Ovary (tissue), 9 donors: Measurements from ENCODE around the gene NUDCD3. TPM values are rescaled to one million over a fixed set of nuclear protein-coding genes. Genes with fewer than 3 reads are reported as not detected.

ENCODE experiments used
- DNase-seq, 5 donors: peaks; one replicate each; pipeline ENCODE4 v3.0.0-alpha.2; 2019 to 2020
- H3K27ac ChIP-seq, 2 donors: fragments of 200-600 bp; one replicate each; pipeline versions ENCODE4 v1.5.1 to v1.8.0; 2019 to 2022
- H3K27me3 ChIP-seq: fragments of 200-600 bp; one replicate; pipeline ENCODE4 v1.8.0; 2022
- H3K36me3 ChIP-seq: fragments of 200-600 bp; sonication (generic); one replicate; pipeline ENCODE4 v1.5.1; 2019
- H3K4me1 ChIP-seq: one replicate; pipeline ENCODE4 v1.8.1; 2013; ENCODE audit warnings: mild to moderate bottlenecking, moderate library complexity; ENCODE audit not compliant: insufficient read depth
- H3K4me3 ChIP-seq: fragments of 200-600 bp; sonication (generic); one replicate; pipeline ENCODE4 v1.5.1; 2017
- H3K9me3 ChIP-seq, 2 donors: fragments of 200-600 bp in 1 of 2; sonication (generic) in 1 of 2; one replicate each; pipeline versions ENCODE4 v1.5.1 to v1.8.1; 2013 to 2019; ENCODE audit warnings: mild to moderate bottlenecking in 1 of 2, moderate library complexity in 1 of 2
- CTCF ChIP-seq, 3 donors: fragments of 450-650 bp in 2 of 3; fragments of 200-600 bp in 1 of 3; IDR thresholded peaks; one replicate each; pipeline versions ENCODE4 v1.5.1 to v1.8.0; 2016 to 2022; ENCODE audit warnings: antibody characterized with exemption in 3 of 3, mild to moderate bottlenecking in 1 of 3
- EP300 ChIP-seq: sonication (generic); formaldehyde crosslinking; IDR thresholded peaks from one replicate; pipeline ENCODE4 v1.6.1; 2017; ENCODE audit warnings: antibody characterized with exemption
- POLR2A ChIP-seq: fragments of 450-650 bp; IDR thresholded peaks from one replicate; pipeline ENCODE4 v1.6.1; 2017; ENCODE audit warnings: antibody characterized with exemption, mild to moderate bottlenecking, moderate library complexity
- WGBS, 3 donors: extraction: QIAGEN DNeasy Blood & Tissue Kit in 1 of 3; methylation state at CpG; one replicate each; pipeline versions ENCODE4 v1.1.5 to v1.1.7; 2013 to 2017; 5-methylcytosine and 5-hydroxymethylcytosine counted together
- intact Hi-C, 4 donors: fragments of 100-400 bp; cut with DNase I; formaldehyde crosslinking; loops; one replicate each; pipeline versions ENCODE4 v1.11.0 to v1.15.1; 2022 to 2023
- polyA plus RNA-seq, 2 donors: library from polyadenylated mRNA; stranded (reverse); fragments of 200-250 nt in 1 of 2; fragments of 350-450 nt in 1 of 2; fragmentation: Illumina TruSeq in 1 of 2; extraction: RNeasy Lipid Tissue Mini Kit (QIAGEN cat#74804) in 1 of 2; gene quantifications; one replicate each; pipeline ENCODE4 v1.2.3, GENCODE V29; 2013 to 2014
- total RNA-seq, 7 donors: library from RNA; depleted of rRNA in 2 of 7; stranded (reverse); fragments of >200 nt in 2 of 7; fragmentation: NEBNext Ultra II Directional in 3 of 7; extraction: Animal tissue kit (Norgen Biotek cat#: 25700) in 3 of 7; gene quantifications; one replicate each; pipeline versions ENCODE4 v1.1.0 to v1.2.4, GENCODE V29; 2016 to 2023
- donor health status: DM: no; HTN: no; CAD: no; lungs with moderate emphysema.
- donor health status: DM: no; HTN: no; CAD: no.
- donor health status: Bipolar disorder and iron deficiency.
- donor health status: DM: yes; HTN: yes; CAD: no.
- donor health status: DM: no; HTN: no; CAD: no.
- donor health status: DM: yes; HTN: yes; CAD: no.

The NUDCD3 gene
- total and polyA plus RNA-seq, 9 donors, result 32.1 to 117 (median 102) TPM

- intact Hi-C loops, result loop anchor here in 1 of 4 donors (10.0 kb wide), 1 partner anchor 350 kb away; the partner anchor contains the start of gene H2AZ2
- WGBS, 3 donors, result 75 to 84% (median 78%) methylated on average over 2 of the region's 2 CpGs
- H3K27ac ChIP-seq, result no peak overlapping the region
- H3K27me3 ChIP-seq, result no peaks in the 10 kb centered on the region
- H3K4me1 ChIP-seq, result no peaks in the 10 kb centered on the region
- no peak overlapping the region for H3K4me3 ChIP-seq
- DNase-seq, result no peak
- no peaks in the 10 kb centered on the region for H3K36me3 ChIP-seq
- no peaks in the 10 kb centered on the region for H3K9me3 ChIP-seq
- TF ChIP-seq CTCF (IDR thresholded peaks at IDR 0.05) (no peak), POLR2A (no peak), EP300 (no peak)
Observed at GRCh38 chr7:44494960-44495359, 4.5 kb upstream of the NUDCD3 start.

- no peaks in the 10 kb centered on the region for H3K27me3 ChIP-seq
- no peak overlapping the region for H3K27ac ChIP-seq
- H3K9me3 ChIP-seq, result no peaks in the 10 kb centered on the region
- WGBS, 3 donors, result 5 to 8% (median 6%) methylated on average over 3 of the region's 3 CpGs
- TF ChIP-seq POLR2A, result no peak
- no peak for TF ChIP-seq EP300
- TF ChIP-seq CTCF (IDR thresholded peaks at IDR 0.05), result no peak
- no peaks in the 10 kb centered on the region for H3K36me3 ChIP-seq
- DNase-seq, result no peak
- intact Hi-C loops, result loop anchor here in 1 of 4 donors (10.0 kb wide), 1 partner anchor 354 kb away; the partner anchor contains the start of gene H2AZ2
- H3K4me3 ChIP-seq, result peak overlapping the region; percentile 83
- H3K4me1 ChIP-seq, result peaks cover 11% of the 10 kb centered on the region
Observed at GRCh38 chr7:44491229-44491628, 771 bp upstream of the NUDCD3 start.

GRCh38 chr7:44489955-44490350 is 505 bp downstream of the NUDCD3 start:
- Histone ChIP-seq H3K27ac (peak overlapping the region in 1 of 2 donors; percentile 97), H3K4me3 (peak overlapping the region; percentile 83), H3K36me3 (no peaks in the 10 kb centered on the region), H3K9me3 (no peaks in the 10 kb centered on the region), H3K4me1 (peaks cover 11% of the 10 kb centered on the region), H3K27me3 (no peaks in the 10 kb centered on the region)
- DNase-seq, result peak in 2 of 5 donors; percentile 17 to 19
- WGBS, 3 donors, result 0 to 2% (median 1%) methylated on average over 19 of the region's 19 CpGs
- intact Hi-C loops, result loop anchor here in 2 of 4 donors (5.0 to 10.0 kb wide), 2 partner anchors 248 to 355 kb away; partner anchors contain the start of gene H2AZ2 (in 1 of the 2)
- TF ChIP-seq POLR2A (no peak), EP300 (no peak)

- H3K36me3 ChIP-seq, result no peaks in the 10 kb centered on the region
- no peak overlapping the region for H3K27ac ChIP-seq
- intact Hi-C loops, result loop anchor here in 1 of 4 donors (5.0 kb wide), 1 partner anchor 247 kb away; no protein-coding TSS in a partner anchor
- H3K4me1 ChIP-seq, result peaks cover 11% of the 10 kb centered on the region
- no peak for DNase-seq
- TF ChIP-seq POLR2A (no peak), EP300 (no peak), CTCF (IDR thresholded peaks at IDR 0.05) (no peak)
- 76 to 82% (median 80%) methylated on average over 3 of the region's 3 CpGs for WGBS, 3 donors
- H3K9me3 ChIP-seq, result no peaks in the 10 kb centered on the region
- H3K27me3 ChIP-seq, result no peaks in the 10 kb centered on the region
- H3K4me3 ChIP-seq, result peak overlapping the region; percentile 83
Observed at GRCh38 chr7:44488955-44489354, 1.5 kb downstream of the NUDCD3 start.

- TF ChIP-seq EP300 (no peak), CTCF (IDR thresholded peaks at IDR 0.05) (no peak), POLR2A (no peak)
- Histone ChIP-seq H3K4me1 (peaks cover 11% of the 10 kb centered on the region), H3K27me3 (no peaks in the 10 kb centered on the region), H3K27ac (no peak overlapping the region), H3K36me3 (no peaks in the 10 kb centered on the region), H3K4me3 (no peak overlapping the region), H3K9me3 (no peaks in the 10 kb centered on the region)
- intact Hi-C loops, result loop anchor here in 1 of 4 donors (5.0 kb wide), 1 partner anchor 244 kb away; no protein-coding TSS in a partner anchor
- no peak for DNase-seq
- 90 to 96% (median 92%) methylated on average over 1 of the region's 1 CpG for WGBS, 3 donors
Observed at GRCh38 chr7:44486693-44487092, 3.8 kb downstream of the NUDCD3 start.
